Adrenal gland (tissue), 12 donors: Measurements from ENCODE around the gene TMCO2. TPM values are rescaled to one million over a fixed set of nuclear protein-coding genes. Genes with fewer than 3 reads are reported as not detected.
A peak's percentile ranks its signal among the peaks of the same experiment; 100 is the strongest.

Experiments used
- DNase-seq, 7 donors: peaks; one replicate each; pipeline ENCODE4 v3.0.0-alpha.2; 2019 to 2020
- H3K27ac ChIP-seq, 5 donors: fragments of 200-600 bp; sonication (generic) in 4 of 5; 1 replicate in 3 of 5; 2 replicates in 2 of 5; pipeline versions ENCODE4 v1.5.1 to v1.8.0; 2016 to 2020; ENCODE audit warnings: mild to moderate bottlenecking in 1 of 5
- H3K27me3 ChIP-seq: fragments of 200-600 bp; 2 replicates; pipeline ENCODE4 v1.8.0; 2021
- H3K36me3 ChIP-seq, 2 donors: fragments of 200-600 bp; replicated peaks in 1 of 2; 1 replicate in 1 of 2; 2 replicates in 1 of 2; pipeline versions ENCODE4 v1.5.1 to v1.8.0; 2018 to 2022
- H3K4me1 ChIP-seq, 2 donors: fragments of 200-600 bp; replicated peaks in 1 of 2; 1 replicate in 1 of 2; 2 replicates in 1 of 2; pipeline versions ENCODE4 v1.5.1 to v1.8.0; 2018 to 2021
- H3K4me3 ChIP-seq, 4 donors: fragments of 200-600 bp; sonication (generic) in 3 of 4; one replicate each; pipeline ENCODE4 v1.5.1; 2016 to 2018
- H3K9me3 ChIP-seq, 3 donors: fragments of 200-600 bp; sonication (generic) in 1 of 3; replicated peaks in 1 of 3; 1 replicate in 2 of 3; 2 replicates in 1 of 3; pipeline versions ENCODE4 v1.5.1 to v1.8.0; 2016 to 2021
- CTCF ChIP-seq, 6 experiments: fragments of 450-650 bp in 4 of 6; fragments of 200-600 bp in 2 of 6; sonication (generic) in 1 of 6; IDR thresholded peaks; 1 replicate in 5 of 6; 2 replicates in 1 of 6; pipeline versions ENCODE4 v1.5.1 to v1.8.0; 2016 to 2021; ENCODE audit warnings: antibody characterized with exemption in 6 of 6, mild to moderate bottlenecking in 2 of 6, moderate library complexity in 1 of 6
- POLR2A ChIP-seq, 2 donors: fragments of 450-650 bp; IDR thresholded peaks; one replicate each; pipeline ENCODE4 v1.6.1; 2017; ENCODE audit warnings: antibody characterized with exemption in 2 of 2, mild to moderate bottlenecking in 2 of 2, moderate library complexity in 1 of 2
- WGBS, 4 donors: extraction: QIAGEN DNeasy Blood & Tissue Kit in 2 of 4; methylation state at CpG; one replicate each; pipeline versions ENCODE4 v1.1.5 to v1.1.7; 2013 to 2017; 5-methylcytosine and 5-hydroxymethylcytosine counted together
- intact Hi-C, 2 donors: fragments of 100-400 bp; cut with DNase I; formaldehyde crosslinking; loops; one replicate each; pipeline versions ENCODE4 v1.14.1 to v1.15.0; 2022 to 2023
- polyA plus RNA-seq, 3 donors: library from polyadenylated mRNA; stranded (reverse); fragments of 200-250 nt in 2 of 3; fragments of 350-450 nt in 1 of 3; fragmentation: Illumina TruSeq in 1 of 3; extraction: RNeasy Lipid Tissue Mini Kit (QIAGEN cat#74804) in 1 of 3; gene quantifications; one replicate each; pipeline ENCODE4 v1.2.3, GENCODE V29; 2013 to 2014
- total RNA-seq, 9 donors: library from RNA; depleted of rRNA in 4 of 9; stranded (reverse); fragments of >200 nt in 4 of 9; fragments of 120-200 nt in 1 of 9; fragmentation: NEBNext Ultra II Directional in 1 of 9; extraction: Animal tissue kit (Norgen Biotek cat#: 25700) in 1 of 9; gene quantifications; one replicate each; pipeline versions ENCODE4 v1.1.0 to v1.2.4, GENCODE V29; 2013 to 2023
- donor health status: healthy with polysubstance abuse.
- donor health status: Bipolar disorder and iron deficiency.
- donor health status: DM: yes; HTN: yes; CAD: no.
- donor health status: DM: no; HTN: no; CAD: no.
- donor health status: DM: no; HTN: no; CAD: no.
- donor health status: DM: yes; HTN: yes; CAD: no.

TMCO2 gene
- total and polyA plus RNA-seq, 12 donors = not detected

GRCh38 chr1:40270152-40270834, 22.6 kb downstream of the TMCO2 start:
- intact Hi-C loops = no loop called here
- DNase-seq = peak in 1 of 7 donors; percentile 9
- H3K36me3 ChIP-seq = peaks cover 0 to 39% of the 10 kb centered on the region in 2 donors
- peaks cover 17 to 21% of the 10 kb centered on the region in 2 donors for H3K4me1 ChIP-seq
- WGBS, 4 donors = 43 to 75% (median 65%) methylated on average over 3 of the region's 3 CpGs
- no peaks in the 10 kb centered on the region for H3K9me3 ChIP-seq
- H3K27me3 ChIP-seq = no peaks in the 10 kb centered on the region
- H3K4me3 ChIP-seq = no peak overlapping the region
- TF ChIP-seq CTCF (IDR thresholded peaks at IDR 0.05) = no peak
- TF ChIP-seq POLR2A (IDR thresholded peaks at IDR 0.05) = no peak
- peak overlapping the region in 1 of 5 donors; percentile 1 for H3K27ac ChIP-seq

- Histone ChIP-seq H3K4me1 (peaks cover 11 to 12% of the 10 kb centered on the region in 2 donors), H3K27ac (no peak overlapping the region), H3K36me3 (peaks cover 0 to 35% of the 10 kb centered on the region in 2 donors), H3K27me3 (no peaks in the 10 kb centered on the region), H3K9me3 (no peaks in the 10 kb centered on the region), H3K4me3 (no peak overlapping the region)
- TF ChIP-seq CTCF (IDR thresholded peaks at IDR 0.05) (no peak), POLR2A (IDR thresholded peaks at IDR 0.05) (no peak)
- DNase-seq = no peak
- intact Hi-C loops = no loop called here
- WGBS, 4 donors = 91 to 95% (median 93%) methylated on average over 3 of the region's 3 CpGs
Observed at GRCh38 chr1:40272653-40273213, 25.0 kb downstream of the TMCO2 start.

GRCh38 chr1:40273547-40274166, 25.9 kb downstream of the TMCO2 start:
- TF ChIP-seq CTCF (IDR thresholded peaks at IDR 0.05) (no peak), POLR2A (IDR thresholded peaks at IDR 0.05) (no peak)
- no peak for DNase-seq
- Histone ChIP-seq H3K36me3 (peaks cover 0 to 26% of the 10 kb centered on the region in 2 donors), H3K4me1 (peaks cover 4 to 6% of the 10 kb centered on the region in 2 donors), H3K9me3 (no peaks in the 10 kb centered on the region), H3K4me3 (no peak overlapping the region), H3K27me3 (no peaks in the 10 kb centered on the region), H3K27ac (peak overlapping the region in 1 of 5 donors; percentile 35)
- intact Hi-C loops = no loop called here
- 75 to 83% (median 82%) methylated on average over 4 of the region's 4 CpGs for WGBS, 4 donors

GRCh38 chr1:40274331-40274730, 26.6 kb downstream of the TMCO2 start:
- peaks cover 0 to 22% of the 10 kb centered on the region in 2 donors for H3K36me3 ChIP-seq
- no peaks in the 10 kb centered on the region for H3K27me3 ChIP-seq
- H3K4me1 ChIP-seq = peaks cover 6 to 9% of the 10 kb centered on the region in 2 donors
- intact Hi-C loops = no loop called here
- peak in 2 of 7 donors; percentile 44 to 62 for DNase-seq
- TF ChIP-seq POLR2A (IDR thresholded peaks at IDR 0.05) (no peak), CTCF (IDR thresholded peaks at IDR 0.05) (no peak)
- H3K27ac ChIP-seq = peak overlapping the region in 1 of 5 donors; percentile 35
- 65 to 77% (median 73%) methylated on average over 2 of the region's 2 CpGs for WGBS, 4 donors
- H3K9me3 ChIP-seq = no peaks in the 10 kb centered on the region
- no peak overlapping the region for H3K4me3 ChIP-seq
